DOHH2 (cell line): ENCODE measurements around the gene MGLL.

ENCODE experiments used
- H3F3A ChIP-seq: fragments of 200-600 bp; sonication (generic), shearing (Covaris generic); 2 replicates; pipeline ENCODE4 v1.6.0; 2016; ENCODE audit warnings: antibody characterized with exemption, mild to moderate bottlenecking; ENCODE audit not compliant: control insufficient read depth, insufficient read depth
- H3K27ac ChIP-seq: fragments of 200-600 bp; sonication (generic); 2 replicates; pipeline ENCODE4 v1.5.1; 2014; ENCODE audit warnings: low read depth, mild to moderate bottlenecking, low read length, moderate library complexity
- H3K27me3 ChIP-seq: fragments of 200-600 bp; sonication (generic); 2 replicates; pipeline ENCODE4 v1.6.1; 2014; ENCODE audit warnings: mild to moderate bottlenecking, low read length, mixed read lengths; ENCODE audit not compliant: control insufficient read depth
- H3K36me3 ChIP-seq: fragments of 200-600 bp; sonication (generic); 2 replicates; pipeline ENCODE4 v1.6.1; 2014; ENCODE audit warnings: mild to moderate bottlenecking, low read length, moderate library complexity, mixed read lengths; ENCODE audit not compliant: control insufficient read depth
- H3K4me1 ChIP-seq: fragments of 200-600 bp; sonication (generic); 2 replicates; pipeline ENCODE4 v1.6.1; 2014; ENCODE audit warnings: mild to moderate bottlenecking, low read length, mixed read lengths; ENCODE audit not compliant: control insufficient read depth
- H3K4me2 ChIP-seq: fragments of 200-600 bp; sonication (generic); 2 replicates; pipeline ENCODE4 v1.6.0; 2014; ENCODE audit warnings: mild to moderate bottlenecking, low read length, moderate library complexity
- H3K4me3 ChIP-seq: fragments of 200-600 bp; sonication (generic); 2 replicates; pipeline ENCODE4 v1.5.1; 2014; ENCODE audit warnings: mild to moderate bottlenecking, low read length, mixed read lengths
- H3K79me2 ChIP-seq: fragments of 200-600 bp; sonication (generic); 2 replicates; pipeline ENCODE4 v1.6.1; 2014; ENCODE audit warnings: mild to moderate bottlenecking, low read length, mixed read lengths; ENCODE audit not compliant: control insufficient read depth
- H3K9me2 ChIP-seq: fragments of 200-600 bp; sonication (generic); replicated peaks from 2 replicates; pipeline ENCODE4 v1.6.1; 2014; ENCODE audit warnings: mild to moderate bottlenecking, low read length, mixed read lengths; ENCODE audit not compliant: control insufficient read depth
- H3K9me3 ChIP-seq: fragments of 200-600 bp; sonication (generic); 2 replicates; pipeline ENCODE4 v1.6.1; 2014; ENCODE audit warnings: antibody characterized with exemption, low read length, mixed read lengths; ENCODE audit not compliant: control insufficient read depth, insufficient read depth
- H4K20me1 ChIP-seq: fragments of 200-600 bp; sonication (generic); 2 replicates; pipeline ENCODE4 v1.6.0; 2014; ENCODE audit warnings: low read depth, mild to moderate bottlenecking, antibody characterized with exemption, low read length, moderate library complexity; ENCODE audit not compliant: control insufficient read depth, insufficient read depth
- EZH2phosphoT487 ChIP-seq: fragments of 200-600 bp; sonication (generic); IDR thresholded peaks from 2 replicates; pipeline ENCODE4 v1.6.1; 2017; ENCODE audit warnings: borderline replicate concordance, mild to moderate bottlenecking, antibody characterized with exemption, low read length, moderate library complexity, mixed read lengths
- TF ChIP-seq, protein P1 (sequence below): fragments of 200-600 bp; sonication (generic); IDR thresholded peaks from one replicate; pipeline ENCODE4 v1.5.1; 2014; ENCODE audit warnings: antibody characterized with exemption, mild to moderate bottlenecking, low read depth, low read length; ENCODE audit not compliant: poor library complexity, severe bottlenecking

Gene MGLL

DNA sequence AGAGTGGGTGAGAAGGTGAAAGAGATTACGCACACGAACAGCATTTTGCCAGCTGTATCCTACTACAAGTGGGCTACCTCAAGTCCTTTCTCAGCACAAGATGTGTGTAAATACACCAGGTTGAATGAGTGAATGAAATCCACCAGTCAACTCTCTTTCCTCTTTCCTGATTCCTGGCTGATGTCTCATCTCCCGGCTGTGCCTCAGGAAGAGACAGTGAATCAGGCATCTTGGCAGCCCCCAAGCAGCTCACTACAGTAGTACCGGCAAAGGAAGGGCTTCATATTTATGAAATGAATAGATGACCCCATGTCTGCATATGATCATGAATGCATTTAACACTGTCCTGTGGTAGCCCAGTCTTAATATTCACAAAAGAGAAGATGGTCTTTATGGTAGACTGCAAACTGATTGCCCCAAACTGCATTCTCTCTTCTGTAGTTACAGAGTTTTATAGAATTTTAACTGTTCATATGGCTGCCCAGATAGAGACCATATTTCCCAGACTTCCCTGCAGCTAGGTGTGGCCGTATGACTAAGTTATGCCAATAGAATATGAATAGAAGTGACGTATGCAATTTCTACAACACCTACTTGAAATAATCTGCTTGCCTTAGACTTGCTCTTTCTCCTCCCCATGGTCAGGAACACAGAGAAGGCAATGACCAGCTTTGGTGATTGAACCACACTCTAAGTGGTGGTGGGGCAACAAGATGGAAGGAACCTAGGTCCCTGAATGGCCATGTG lies 22.7 kb downstream of the MGLL start:
- Histone ChIP-seq H3K9me2 (no peaks in the 10 kb centered on the region), H4K20me1 (no peaks in the 10 kb centered on the region), H3K36me3 (no peaks in the 10 kb centered on the region), H3K4me1 (no peaks in the 10 kb centered on the region), H3F3A (no peaks in the 10 kb centered on the region), H3K27ac (no peak overlapping the region), H3K4me2 (no peak overlapping the region), H3K4me3 (no peak overlapping the region), H3K79me2 (no peaks in the 10 kb centered on the region), H3K9me3 (no peaks in the 10 kb centered on the region), H3K27me3 (no peaks in the 10 kb centered on the region)
- TF ChIP-seq EZH2phosphoT487: no peak
- TF ChIP-seq, protein P1, sequence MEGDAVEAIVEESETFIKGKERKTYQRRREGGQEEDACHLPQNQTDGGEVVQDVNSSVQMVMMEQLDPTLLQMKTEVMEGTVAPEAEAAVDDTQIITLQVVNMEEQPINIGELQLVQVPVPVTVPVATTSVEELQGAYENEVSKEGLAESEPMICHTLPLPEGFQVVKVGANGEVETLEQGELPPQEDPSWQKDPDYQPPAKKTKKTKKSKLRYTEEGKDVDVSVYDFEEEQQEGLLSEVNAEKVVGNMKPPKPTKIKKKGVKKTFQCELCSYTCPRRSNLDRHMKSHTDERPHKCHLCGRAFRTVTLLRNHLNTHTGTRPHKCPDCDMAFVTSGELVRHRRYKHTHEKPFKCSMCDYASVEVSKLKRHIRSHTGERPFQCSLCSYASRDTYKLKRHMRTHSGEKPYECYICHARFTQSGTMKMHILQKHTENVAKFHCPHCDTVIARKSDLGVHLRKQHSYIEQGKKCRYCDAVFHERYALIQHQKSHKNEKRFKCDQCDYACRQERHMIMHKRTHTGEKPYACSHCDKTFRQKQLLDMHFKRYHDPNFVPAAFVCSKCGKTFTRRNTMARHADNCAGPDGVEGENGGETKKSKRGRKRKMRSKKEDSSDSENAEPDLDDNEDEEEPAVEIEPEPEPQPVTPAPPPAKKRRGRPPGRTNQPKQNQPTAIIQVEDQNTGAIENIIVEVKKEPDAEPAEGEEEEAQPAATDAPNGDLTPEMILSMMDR: no peak

- Histone ChIP-seq H3K27me3 (no peaks in the 10 kb centered on the region), H3K79me2 (no peaks in the 10 kb centered on the region), H3K9me2 (no peaks in the 10 kb centered on the region), H3K27ac (no peak overlapping the region), H4K20me1 (no peaks in the 10 kb centered on the region), H3K36me3 (no peaks in the 10 kb centered on the region), H3F3A (no peaks in the 10 kb centered on the region), H3K9me3 (no peaks in the 10 kb centered on the region), H3K4me2 (no peak overlapping the region), H3K4me3 (no peak overlapping the region), H3K4me1 (no peaks in the 10 kb centered on the region)
- no peak for TF ChIP-seq EZH2phosphoT487
- TF ChIP-seq, protein P1: no peak
These were observed 23.6 kb downstream of the MGLL start for GRCh38 chr3:127798716-127799115.

DNA sequence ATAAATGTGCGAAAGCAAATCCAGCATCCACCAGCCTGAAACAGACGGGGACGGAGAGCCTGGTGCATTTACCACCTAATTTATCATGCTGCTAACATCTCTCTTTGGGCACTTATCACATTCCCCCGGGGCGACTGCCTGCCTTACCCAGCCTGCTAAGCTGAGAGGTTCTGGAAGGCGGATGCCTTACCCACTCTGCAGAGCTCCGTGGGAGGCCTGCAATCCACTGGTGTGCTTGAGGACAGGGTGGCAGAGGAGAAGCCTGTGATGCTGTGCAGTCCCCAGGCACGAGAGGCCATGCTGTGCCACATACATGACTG lies 25.5 kb downstream of the MGLL start:
- Histone ChIP-seq H3K4me1 (no peaks in the 10 kb centered on the region), H3K27me3 (no peaks in the 10 kb centered on the region), H3K9me2 (no peaks in the 10 kb centered on the region), H3K36me3 (no peaks in the 10 kb centered on the region), H3K4me3 (no peak overlapping the region), H3K9me3 (no peaks in the 10 kb centered on the region), H3K27ac (no peak overlapping the region), H3K79me2 (no peaks in the 10 kb centered on the region), H4K20me1 (no peaks in the 10 kb centered on the region), H3F3A (no peaks in the 10 kb centered on the region), H3K4me2 (no peak overlapping the region)
- TF ChIP-seq, protein P1: no peak
- TF ChIP-seq EZH2phosphoT487: no peak
